ENCODE measurements around the gene CYP19A1.

CYP19A1 gene

GRCh38 chr15:51184627-51185026 is 153.8 kb downstream of the CYP19A1 start:
- no peak for DNase-seq
- TF ChIP-seq POLR2A (IDR thresholded peaks at IDR 0.05; ENCODE audit: low read length) (no peak), GATA1 (IDR thresholded peaks at IDR 0.05; ENCODE audit: low read depth, low read length) (no peak)

DNA sequence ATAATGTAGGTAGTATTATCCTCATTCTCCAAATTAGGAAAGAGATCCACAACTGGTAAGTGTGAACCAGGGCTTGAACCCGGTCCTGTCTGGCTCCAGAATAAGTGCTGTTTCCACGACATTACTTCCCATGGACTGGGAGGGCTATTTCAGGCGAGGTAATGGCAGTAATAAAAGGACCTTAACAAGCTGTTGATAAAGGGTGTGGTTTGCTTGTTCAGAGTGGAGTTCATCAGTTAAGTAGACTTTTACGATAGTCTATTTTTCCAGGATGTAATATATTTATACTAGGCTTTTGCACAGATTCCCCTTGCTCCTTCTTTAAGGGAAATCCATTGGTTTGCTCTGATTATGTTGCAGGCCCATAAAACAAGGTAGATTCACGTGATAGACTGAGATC is 155.3 kb downstream of the CYP19A1 start:
- no peak for DNase-seq
- no peak for TF ChIP-seq GATA1 (IDR thresholded peaks at IDR 0.05; ENCODE audit: low read depth, low read length)
- no peak for TF ChIP-seq POLR2A (IDR thresholded peaks at IDR 0.05; ENCODE audit: low read length)

GRCh38 chr15:51181905-51182304 is 156.5 kb downstream of the CYP19A1 start:
- DNase-seq, result no peak
- TF ChIP-seq POLR2A (IDR thresholded peaks at IDR 0.05; ENCODE audit: low read length), result no peak
- TF ChIP-seq GATA1 (IDR thresholded peaks at IDR 0.05; ENCODE audit: low read depth, low read length), result no peak

DNA sequence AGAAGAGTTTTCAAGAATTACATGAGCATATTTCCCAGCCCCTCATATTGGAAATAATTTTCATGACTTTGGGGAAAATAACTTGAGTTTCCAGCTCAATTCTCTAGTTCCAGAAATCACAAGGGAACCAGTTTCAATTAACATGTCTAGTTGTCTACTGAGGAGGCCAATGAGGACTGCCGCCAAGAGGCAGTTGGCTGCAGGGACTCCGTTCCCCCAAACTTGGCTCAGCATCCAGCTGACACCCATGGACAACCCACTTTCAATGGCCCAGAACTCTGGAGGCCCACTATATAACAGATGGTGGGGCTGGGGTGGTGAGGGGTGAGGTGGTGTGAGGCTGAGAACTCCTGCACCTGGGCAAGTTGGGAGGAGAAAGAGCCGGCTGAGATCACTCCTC is 157.2 kb downstream of the CYP19A1 start:
- no peak for DNase-seq
- TF ChIP-seq GATA1 (IDR thresholded peaks at IDR 0.05; ENCODE audit: low read depth, low read length) (no peak), POLR2A (IDR thresholded peaks at IDR 0.05; ENCODE audit: low read length) (no peak)

DNA sequence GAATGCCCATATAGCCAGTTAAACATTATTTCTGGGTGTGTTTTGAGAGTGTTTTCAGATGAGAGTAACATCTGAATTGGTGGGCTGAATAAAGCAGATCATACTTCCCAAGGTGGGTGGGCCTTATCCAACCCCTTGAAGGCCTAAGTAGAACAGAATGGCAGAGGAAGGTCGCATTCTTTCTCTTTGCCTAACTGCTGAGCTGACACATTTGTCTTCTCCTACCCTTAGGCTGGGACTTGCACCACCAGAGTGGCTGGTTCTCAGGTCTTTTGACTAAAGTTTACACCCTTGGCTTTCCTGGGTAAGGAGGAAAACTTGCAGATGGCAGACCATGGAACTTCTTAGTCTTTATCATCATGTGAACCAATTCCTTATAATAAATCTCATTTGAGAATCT is 157.9 kb downstream of the CYP19A1 start:
- TF ChIP-seq POLR2A (IDR thresholded peaks at IDR 0.05; ENCODE audit: low read length), result no peak
- TF ChIP-seq GATA1 (IDR thresholded peaks at IDR 0.05; ENCODE audit: low read depth, low read length), result no peak
- DNase-seq, result no peak

DNA sequence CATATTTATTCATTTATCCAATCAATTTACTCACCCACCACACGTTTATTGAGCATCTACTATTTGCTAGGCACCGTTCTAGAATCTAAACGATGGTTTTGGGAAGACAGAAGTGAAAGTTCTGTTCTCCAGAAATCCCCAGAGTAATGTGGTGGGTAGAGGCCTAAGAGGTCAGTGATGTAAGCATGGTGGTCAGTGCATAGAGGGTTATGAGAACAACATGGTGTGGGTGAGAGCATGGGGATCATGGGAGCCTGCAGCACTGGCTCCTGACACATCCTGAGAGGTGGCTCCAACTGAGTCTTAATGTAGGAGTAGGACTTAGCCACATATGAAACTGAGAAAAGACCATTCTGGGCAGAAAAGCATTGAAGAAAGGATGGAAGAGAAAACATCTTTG is 158.4 kb downstream of the CYP19A1 start:
- DNase-seq, result no peak
- no peak for TF ChIP-seq POLR2A (IDR thresholded peaks at IDR 0.05; ENCODE audit: low read length)
- no peak for TF ChIP-seq GATA1 (IDR thresholded peaks at IDR 0.05; ENCODE audit: low read depth, low read length)

DNA sequence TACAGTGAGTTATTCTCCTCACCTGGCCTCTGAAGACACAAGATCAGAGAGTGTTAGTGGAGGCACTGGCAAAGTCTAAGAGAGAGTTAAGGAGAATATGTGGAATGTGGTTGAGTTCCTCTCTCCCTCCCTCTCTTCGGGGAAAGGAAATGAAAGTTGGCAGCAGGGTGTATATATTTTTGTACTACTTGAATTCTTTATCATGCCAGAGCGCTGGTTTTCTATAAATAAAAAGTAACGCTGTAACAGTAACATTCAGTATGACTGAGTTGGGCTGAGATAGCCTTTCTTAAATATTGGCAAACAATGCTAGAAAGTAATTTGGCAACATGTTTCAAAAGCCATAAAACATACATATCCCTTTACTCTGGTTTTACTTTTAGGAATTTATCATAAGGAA is 166.2 kb downstream of the CYP19A1 start:
- no peak for TF ChIP-seq GATA1 (IDR thresholded peaks at IDR 0.05; ENCODE audit: low read depth, low read length)
- no peak for TF ChIP-seq POLR2A (IDR thresholded peaks at IDR 0.05; ENCODE audit: low read length)
- no peak for DNase-seq

- TF ChIP-seq GATA1 (IDR thresholded peaks at IDR 0.05; ENCODE audit: low read depth, low read length), result no peak
- no peak for TF ChIP-seq POLR2A (IDR thresholded peaks at IDR 0.05; ENCODE audit: low read length)
- DNase-seq, result no peak
Observed at GRCh38 chr15:51171634-51171932, 166.8 kb downstream of the CYP19A1 start.

GRCh38 chr15:51170882-51171633 is 167.3 kb downstream of the CYP19A1 start:
- TF ChIP-seq GATA1 (IDR thresholded peaks at IDR 0.05; ENCODE audit: low read depth, low read length) (no peak), POLR2A (IDR thresholded peaks at IDR 0.05; ENCODE audit: low read length) (no peak)
- DNase-seq, result no peak

DNA sequence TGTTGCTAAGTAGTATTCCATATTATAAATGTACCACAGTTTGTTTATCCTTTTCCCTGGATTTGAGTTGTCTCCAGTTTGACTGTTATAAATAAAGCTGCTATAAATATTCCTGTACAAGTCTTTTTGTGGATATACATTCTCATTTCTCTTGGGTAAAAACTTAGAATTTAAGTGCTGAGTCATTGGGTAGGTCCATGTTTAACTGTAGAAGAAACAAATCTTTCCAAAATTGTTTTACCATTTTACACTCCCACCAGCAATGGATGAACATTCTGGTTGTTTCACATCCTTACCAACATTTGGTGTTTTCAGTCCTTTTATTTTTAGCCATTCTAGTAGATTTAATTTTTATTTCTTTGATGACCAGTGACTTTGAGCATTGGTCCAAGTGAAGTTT is 169.7 kb downstream of the CYP19A1 start:
- no peak for TF ChIP-seq GATA1 (IDR thresholded peaks at IDR 0.05; ENCODE audit: low read depth, low read length)
- TF ChIP-seq POLR2A (IDR thresholded peaks at IDR 0.05; ENCODE audit: low read length), result no peak
- no peak for DNase-seq

GRCh38 chr15:51163843-51164242 is 174.6 kb downstream of the CYP19A1 start:
- TF ChIP-seq POLR2A (IDR thresholded peaks at IDR 0.05; ENCODE audit: low read length) (no peak), GATA1 (IDR thresholded peaks at IDR 0.05; ENCODE audit: low read depth, low read length) (no peak)
- DNase-seq, result no peak

DNA sequence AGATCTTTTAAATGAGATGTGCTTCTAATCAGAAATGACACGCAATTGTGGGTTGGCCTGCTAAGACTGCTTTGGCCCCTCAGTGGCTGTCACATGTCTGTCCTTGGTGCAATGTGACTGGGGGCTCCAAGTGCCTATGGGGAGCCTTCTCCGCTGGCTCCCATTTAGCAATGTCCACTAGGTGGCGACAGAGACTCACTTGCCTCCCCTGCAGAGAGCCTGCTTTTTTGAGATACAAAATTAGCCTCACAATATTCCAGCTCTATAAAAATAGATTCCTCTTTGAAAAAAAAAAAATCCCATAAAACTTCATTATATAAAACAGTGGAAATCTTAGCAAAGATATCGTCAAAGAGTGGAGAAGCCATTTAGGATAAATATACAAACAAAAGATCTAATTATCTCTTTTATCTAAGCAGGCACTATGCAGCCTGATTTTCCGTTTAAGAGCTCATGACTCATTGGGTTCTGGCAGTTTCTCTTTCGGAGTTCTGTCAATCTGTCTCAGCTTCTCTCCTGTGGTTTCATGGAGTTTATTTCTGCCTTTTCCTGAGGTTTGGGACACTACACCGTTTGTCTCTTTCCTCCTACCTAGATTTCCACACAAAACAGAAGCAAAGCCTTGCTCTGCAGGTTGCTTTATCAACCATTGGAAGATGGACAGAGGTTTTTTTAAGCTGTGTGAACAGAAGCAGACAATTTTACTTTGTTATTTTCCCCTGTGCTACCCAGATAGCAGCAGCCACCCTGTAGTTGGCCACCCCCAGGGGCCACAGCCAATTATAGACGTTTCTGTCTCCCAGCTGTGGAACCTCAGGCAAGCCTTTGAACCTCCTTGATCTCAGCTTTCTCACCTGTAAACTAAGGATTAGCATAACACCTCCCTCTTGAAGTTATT is 175.3 kb downstream of the CYP19A1 start:
- DNase-seq, result peak; percentile 67 to 81
- TF ChIP-seq POLR2A (IDR thresholded peaks at IDR 0.05; ENCODE audit: low read length) (no peak), GATA1 (IDR thresholded peaks at IDR 0.05; ENCODE audit: low read depth, low read length) (no peak)

- no peak for TF ChIP-seq POLR2A (IDR thresholded peaks at IDR 0.05; ENCODE audit: low read length)
- TF ChIP-seq GATA1 (IDR thresholded peaks at IDR 0.05; ENCODE audit: low read depth, low read length), result no peak
- DNase-seq, result no peak
Observed at GRCh38 chr15:51161491-51162220, 176.7 kb downstream of the CYP19A1 start.

DNA sequence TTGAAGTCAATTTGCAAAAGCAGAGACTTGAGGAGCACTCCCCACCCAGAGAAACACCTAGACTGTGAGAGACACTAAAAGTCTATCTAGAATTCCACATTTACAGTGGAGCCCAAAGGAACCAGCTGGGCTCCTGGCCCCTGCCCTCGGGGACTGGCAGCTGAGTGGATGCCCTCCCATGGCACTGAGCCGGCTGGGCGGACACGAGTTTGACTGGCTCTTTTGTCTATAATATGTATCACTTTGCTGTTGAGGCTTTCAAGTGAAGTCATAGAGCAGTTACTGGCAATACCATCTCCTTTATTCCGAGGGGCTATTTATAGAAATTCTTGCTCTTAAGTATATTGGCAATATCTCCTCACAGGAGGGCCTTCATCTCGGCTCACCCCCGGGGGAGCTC is 177.9 kb downstream of the CYP19A1 start:
- DNase-seq, result no peak
- TF ChIP-seq GATA1 (IDR thresholded peaks at IDR 0.05; ENCODE audit: low read depth, low read length), result no peak
- TF ChIP-seq POLR2A (IDR thresholded peaks at IDR 0.05; ENCODE audit: low read length), result no peak

Measured in erythroblast (primary cell).